ENCODE data around the gene TEAD2. TPM values are rescaled to one million over a fixed set of nuclear protein-coding genes. Genes with fewer than 3 reads are reported as not detected.
"Not testable (repeated sequence)": the region's sequence is repeated elsewhere in the genome, so short reads cannot be mapped to it uniquely, and the experiment has no call there.

TEAD2 gene
- total RNA-seq, 1 experiment from 2014 or later = 20.3 TPM

- DNase-seq (ENCODE audit: low read depth) = no peak
These were observed 28.8 kb downstream of the TEAD2 start for GRCh38 chr19:49333418-49333805.

GRCh38 chr19:49332691-49333417, 29.4 kb downstream of the TEAD2 start:
- DNase-seq (ENCODE audit: low read depth) = not testable (repeated sequence)

- peak; percentile 59 for DNase-seq (ENCODE audit: low read depth)
These were observed 30.6 kb downstream of the TEAD2 start for GRCh38 chr19:49331616-49332055.

- not testable (repeated sequence) for DNase-seq (ENCODE audit: low read depth)
These were observed 31.0 kb downstream of the TEAD2 start for GRCh38 chr19:49331187-49331586.

GRCh38 chr19:49328741-49329140, 33.5 kb downstream of the TEAD2 start:
- no peak for DNase-seq (ENCODE audit: low read depth)

- DNase-seq (ENCODE audit: low read depth) = peak; percentile 30
These were observed 34.2 kb downstream of the TEAD2 start for GRCh38 chr19:49327878-49328544.

GRCh38 chr19:49326165-49326704, 36.0 kb downstream of the TEAD2 start:
- no peak for DNase-seq (ENCODE audit: low read depth)

- not testable (repeated sequence) for DNase-seq (ENCODE audit: low read depth)
These were observed 36.5 kb downstream of the TEAD2 start for GRCh38 chr19:49325756-49326155.

GRCh38 chr19:49324801-49325576, 37.2 kb downstream of the TEAD2 start, which contains the start of gene SLC6A16:
Gene SLC6A16 (minus strand): TSS chr19:49325191. CDS start chr19:49311347, 13,844 bp downstream.
- DNase-seq (ENCODE audit: low read depth) = no peak

GRCh38 chr19:49318296-49318695, 43.9 kb downstream of the TEAD2 start:
- DNase-seq (ENCODE audit: low read depth) = no peak

- no peak for DNase-seq (ENCODE audit: low read depth)
These were observed 45.9 kb downstream of the TEAD2 start for GRCh38 chr19:49316284-49316683.

- no peak for DNase-seq (ENCODE audit: low read depth)
These were observed 47.1 kb downstream of the TEAD2 start for GRCh38 chr19:49315111-49315510.

GRCh38 chr19:49309087-49309486, 53.1 kb downstream of the TEAD2 start:
- no peak for DNase-seq (ENCODE audit: low read depth)

GRCh38 chr19:49306734-49307133, 55.5 kb downstream of the TEAD2 start:
- not testable (repeated sequence) for DNase-seq (ENCODE audit: low read depth)

GRCh38 chr19:49301866-49302252, 60.4 kb downstream of the TEAD2 start:
- no peak for DNase-seq (ENCODE audit: low read depth)

GRCh38 chr19:49301165-49301865, 60.9 kb downstream of the TEAD2 start:
- peak; percentile 57 for DNase-seq (ENCODE audit: low read depth)

GRCh38 chr19:49298653-49299052, 63.6 kb downstream of the TEAD2 start:
- DNase-seq (ENCODE audit: low read depth) = not testable (repeated sequence)

GRCh38 chr19:49297403-49297802, 64.8 kb downstream of the TEAD2 start:
- no peak for DNase-seq (ENCODE audit: low read depth)

GRCh38 chr19:49295208-49295880, 66.9 kb downstream of the TEAD2 start:
- no peak for DNase-seq (ENCODE audit: low read depth)

- DNase-seq (ENCODE audit: low read depth) = no peak
These were observed 67.8 kb downstream of the TEAD2 start for GRCh38 chr19:49294401-49294800.

All from M059J (cell line).